Parathyroid adenoma (tissue), 2 donors: ENCODE measurements around the gene COLQ.

Source experiments
- H2AFZ ChIP-seq: fragments of 300-600 bp; sonication (generic); one replicate; pipeline ENCODE4 v1.7.0; 2017; ENCODE audit warnings: antibody characterized with exemption, mild to moderate bottlenecking
- H3K27ac ChIP-seq: fragments of 300-600 bp; sonication (generic); one replicate; pipeline ENCODE4 v1.7.0; 2017
- H3K27me3 ChIP-seq: fragments of 300-600 bp; sonication (generic); one replicate; pipeline ENCODE4 v1.7.0; 2017; ENCODE audit warnings: low read length; ENCODE audit not compliant: control insufficient read depth, insufficient read depth
- H3K36me3 ChIP-seq: fragments of 300-600 bp; sonication (generic); one replicate; pipeline ENCODE4 v1.7.0; 2017; ENCODE audit warnings: low read length; ENCODE audit not compliant: control insufficient read depth, insufficient read depth
- H3K4me1 ChIP-seq: fragments of 300-600 bp; sonication (generic); one replicate; pipeline ENCODE4 v1.7.0; 2017; ENCODE audit warnings: control low read depth
- H3K4me2 ChIP-seq: fragments of 300-600 bp; sonication (generic); one replicate; pipeline ENCODE4 v1.7.0; 2017; ENCODE audit warnings: low read length
- H3K4me3 ChIP-seq: fragments of 300-600 bp; sonication (generic); one replicate; pipeline ENCODE4 v1.7.0; 2017; ENCODE audit warnings: low read depth, low read length
- H3K79me2 ChIP-seq: fragments of 300-600 bp; sonication (generic); one replicate; pipeline ENCODE4 v1.7.0; 2017; ENCODE audit warnings: control low read depth
- H3K9ac ChIP-seq: fragments of 300-600 bp; sonication (generic); one replicate; pipeline ENCODE4 v1.7.0; 2017; ENCODE audit warnings: mild to moderate bottlenecking
- H3K9me3 ChIP-seq: fragments of 300-600 bp; sonication (generic); one replicate; pipeline ENCODE4 v1.7.0; 2017; ENCODE audit warnings: low read length; ENCODE audit not compliant: control insufficient read depth
- CTCF ChIP-seq: fragments of 300-600 bp; sonication (generic); IDR thresholded peaks from one replicate; pipeline ENCODE4 v1.7.0; 2017; ENCODE audit warnings: antibody characterized with exemption, mild to moderate bottlenecking
- donor health status: primary hyperparathyroidism.

Gene COLQ

GRCh38 chr3:15452961-15453360 lies 68.5 kb downstream of the COLQ start:
- Histone ChIP-seq H3K4me3 (no peak overlapping the region), H3K36me3 (no peaks in the 10 kb centered on the region), H3K27me3 (no peaks in the 10 kb centered on the region), H3K79me2 (no peaks in the 10 kb centered on the region), H3K9me3 (no peaks in the 10 kb centered on the region), H2AFZ (no peak overlapping the region), H3K4me2 (no peak overlapping the region), H3K9ac (no peak overlapping the region), H3K4me1 (no peaks in the 10 kb centered on the region), H3K27ac (no peak overlapping the region)
- TF ChIP-seq CTCF: no peak

GRCh38 chr3:15452156-15452555 lies 69.3 kb downstream of the COLQ start:
- H3K4me2 ChIP-seq: no peak overlapping the region
- no peaks in the 10 kb centered on the region for H3K36me3 ChIP-seq
- H3K27me3 ChIP-seq: no peaks in the 10 kb centered on the region
- TF ChIP-seq CTCF: no peak
- no peak overlapping the region for H3K27ac ChIP-seq
- no peaks in the 10 kb centered on the region for H3K9me3 ChIP-seq
- no peak overlapping the region for H3K9ac ChIP-seq
- H3K4me3 ChIP-seq: no peak overlapping the region
- H3K4me1 ChIP-seq: no peaks in the 10 kb centered on the region
- no peaks in the 10 kb centered on the region for H3K79me2 ChIP-seq
- no peak overlapping the region for H2AFZ ChIP-seq

- Histone ChIP-seq H3K4me2 (no peak overlapping the region), H3K27ac (no peak overlapping the region), H3K9ac (no peak overlapping the region), H3K36me3 (no peaks in the 10 kb centered on the region), H3K27me3 (no peaks in the 10 kb centered on the region), H3K79me2 (no peaks in the 10 kb centered on the region), H3K4me1 (no peaks in the 10 kb centered on the region), H3K9me3 (no peaks in the 10 kb centered on the region), H3K4me3 (no peak overlapping the region), H2AFZ (no peak overlapping the region)
- no peak for TF ChIP-seq CTCF
Observed at GRCh38 chr3:15451216-15452113, 70.0 kb downstream of the COLQ start.

GRCh38 chr3:15450438-15451215 lies 70.9 kb downstream of the COLQ start:
- H2AFZ ChIP-seq: no peak overlapping the region

More at GRCh38 chr3:15450438-15451215, 70.9 kb downstream of the COLQ start:
- H3K9me3 ChIP-seq: no peaks in the 10 kb centered on the region
- H3K27me3 ChIP-seq: no peaks in the 10 kb centered on the region
- no peaks in the 10 kb centered on the region for H3K79me2 ChIP-seq
- no peaks in the 10 kb centered on the region for H3K4me1 ChIP-seq
- no peak for TF ChIP-seq CTCF
- no peak overlapping the region for H3K9ac ChIP-seq
- H3K4me2 ChIP-seq: no peak overlapping the region
- no peaks in the 10 kb centered on the region for H3K36me3 ChIP-seq
- H3K27ac ChIP-seq: no peak overlapping the region
- no peak overlapping the region for H3K4me3 ChIP-seq
